ENCODE data around the gene PCNX1. TPM values are rescaled to one million over a fixed set of nuclear protein-coding genes. Genes with fewer than 3 reads are reported as not detected.

Gene PCNX1
- total RNA-seq, 4 donors from 2014 or later: 34.4 to 64.5 (median 42.0) TPM

GRCh38 chr14:71060274-71060673, 153.0 kb downstream of the PCNX1 start:
- Histone ChIP-seq H3K4me1 (no peaks in the 10 kb centered on the region), H3K27ac (no peak overlapping the region)
- intact Hi-C loops (cut with DNase I; ENCODE audit: low total_unique reads): no loop called here

DNA sequence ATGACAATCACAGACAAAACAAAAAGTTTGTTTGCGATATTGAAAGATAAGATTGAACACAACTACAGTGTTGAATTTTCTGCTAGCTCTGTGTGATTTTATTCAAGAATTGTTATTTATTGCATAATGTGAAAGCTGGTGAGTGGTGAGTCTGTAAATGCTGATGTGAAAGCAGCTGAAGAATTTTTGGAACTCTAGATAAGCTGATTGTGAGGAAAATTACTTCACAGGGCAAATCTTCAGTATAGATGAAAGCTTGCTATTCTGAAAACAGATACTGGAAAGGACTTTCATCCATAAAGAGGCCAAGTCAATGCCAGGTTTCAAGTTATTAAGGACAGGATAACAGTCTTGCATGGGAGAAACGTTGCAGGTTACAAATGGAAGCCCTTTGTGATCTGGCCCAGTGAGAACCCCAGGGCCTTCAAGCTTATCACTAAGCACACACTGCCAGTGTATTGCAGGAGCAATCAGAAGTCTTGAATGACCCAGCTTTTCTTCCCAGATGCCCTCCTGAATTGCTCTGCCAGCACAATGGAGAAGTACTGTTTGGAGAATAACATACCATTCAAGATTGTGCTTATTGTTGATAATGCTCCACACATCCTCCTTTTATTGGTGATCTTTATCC, 153.7 kb downstream of the PCNX1 start:
- DNase-seq: no peak
- Histone ChIP-seq H3K27me3 (no peaks in the 10 kb centered on the region), H3K9me3 (no peaks in the 10 kb centered on the region), H3K27ac (no peak overlapping the region), H3K36me3 (peaks cover 0 to 57% of the 10 kb centered on the region in 2 donors), H3K4me3 (no peak overlapping the region), H3K4me1 (no peaks in the 10 kb centered on the region)
- in situ Hi-C loops (cut with MboI; ENCODE audit: low sequenced_read_pairs in 4 of 4): no loop called here
- no peak for ATAC-seq
- TF ChIP-seq, protein P1, sequence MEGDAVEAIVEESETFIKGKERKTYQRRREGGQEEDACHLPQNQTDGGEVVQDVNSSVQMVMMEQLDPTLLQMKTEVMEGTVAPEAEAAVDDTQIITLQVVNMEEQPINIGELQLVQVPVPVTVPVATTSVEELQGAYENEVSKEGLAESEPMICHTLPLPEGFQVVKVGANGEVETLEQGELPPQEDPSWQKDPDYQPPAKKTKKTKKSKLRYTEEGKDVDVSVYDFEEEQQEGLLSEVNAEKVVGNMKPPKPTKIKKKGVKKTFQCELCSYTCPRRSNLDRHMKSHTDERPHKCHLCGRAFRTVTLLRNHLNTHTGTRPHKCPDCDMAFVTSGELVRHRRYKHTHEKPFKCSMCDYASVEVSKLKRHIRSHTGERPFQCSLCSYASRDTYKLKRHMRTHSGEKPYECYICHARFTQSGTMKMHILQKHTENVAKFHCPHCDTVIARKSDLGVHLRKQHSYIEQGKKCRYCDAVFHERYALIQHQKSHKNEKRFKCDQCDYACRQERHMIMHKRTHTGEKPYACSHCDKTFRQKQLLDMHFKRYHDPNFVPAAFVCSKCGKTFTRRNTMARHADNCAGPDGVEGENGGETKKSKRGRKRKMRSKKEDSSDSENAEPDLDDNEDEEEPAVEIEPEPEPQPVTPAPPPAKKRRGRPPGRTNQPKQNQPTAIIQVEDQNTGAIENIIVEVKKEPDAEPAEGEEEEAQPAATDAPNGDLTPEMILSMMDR (IDR thresholded peaks at IDR 0.05 in 4 of 5, conservative IDR thresholded peaks at IDR 0.05 in 1 of 5): no peak
- no peak for TF ChIP-seq POLR2A (IDR thresholded peaks at IDR 0.05)
- intact Hi-C loops (cut with DNase I; ENCODE audit: low total_unique reads): no loop called here

More at GRCh38 chr14:71060274-71060673, 153.0 kb downstream of the PCNX1 start:
- TF ChIP-seq, protein P1 (IDR thresholded peaks at IDR 0.05 in 4 of 5, conservative IDR thresholded peaks at IDR 0.05 in 1 of 5): no peak
- no peak for TF ChIP-seq POLR2A (IDR thresholded peaks at IDR 0.05)
- Histone ChIP-seq H3K4me3 (no peak overlapping the region), H3K9me3 (no peaks in the 10 kb centered on the region), H3K27me3 (no peaks in the 10 kb centered on the region), H3K36me3 (peaks cover 0 to 64% of the 10 kb centered on the region in 2 donors)
- ATAC-seq (no peak), DNase-seq (no peak)
- in situ Hi-C loops (cut with MboI; ENCODE audit: low sequenced_read_pairs in 4 of 4): no loop called here

DNA sequence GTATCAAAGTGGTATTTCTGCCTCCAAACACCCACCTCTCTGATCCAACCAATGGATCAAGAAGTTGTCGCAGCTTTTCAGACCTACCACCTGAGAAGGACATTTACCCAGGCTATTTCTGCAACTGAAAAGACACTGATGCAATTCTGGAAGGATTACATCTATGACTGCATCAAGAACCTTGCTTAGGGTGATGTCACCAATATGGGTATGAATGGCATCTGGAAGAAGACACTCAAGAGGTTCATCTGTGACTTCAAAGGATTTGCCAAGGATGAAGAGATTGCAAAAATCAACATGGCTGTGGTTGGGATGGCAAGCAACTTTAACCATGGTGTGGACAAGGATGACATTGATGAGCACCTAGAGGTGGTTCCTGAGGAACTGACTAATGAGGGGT, 154.2 kb downstream of the PCNX1 start:
- Histone ChIP-seq H3K36me3 (peaks cover 0 to 57% of the 10 kb centered on the region in 2 donors), H3K27ac (no peak overlapping the region), H3K9me3 (no peaks in the 10 kb centered on the region), H3K27me3 (no peaks in the 10 kb centered on the region), H3K4me3 (no peak overlapping the region), H3K4me1 (no peaks in the 10 kb centered on the region)
- in situ Hi-C loops (cut with MboI; ENCODE audit: low sequenced_read_pairs in 4 of 4): no loop called here
- intact Hi-C loops (cut with DNase I; ENCODE audit: low total_unique reads): no loop called here
- ATAC-seq (no peak), DNase-seq (no peak)
- TF ChIP-seq, protein P1 (IDR thresholded peaks at IDR 0.05 in 4 of 5, conservative IDR thresholded peaks at IDR 0.05 in 1 of 5): no peak
- TF ChIP-seq POLR2A (IDR thresholded peaks at IDR 0.05): no peak

DNA sequence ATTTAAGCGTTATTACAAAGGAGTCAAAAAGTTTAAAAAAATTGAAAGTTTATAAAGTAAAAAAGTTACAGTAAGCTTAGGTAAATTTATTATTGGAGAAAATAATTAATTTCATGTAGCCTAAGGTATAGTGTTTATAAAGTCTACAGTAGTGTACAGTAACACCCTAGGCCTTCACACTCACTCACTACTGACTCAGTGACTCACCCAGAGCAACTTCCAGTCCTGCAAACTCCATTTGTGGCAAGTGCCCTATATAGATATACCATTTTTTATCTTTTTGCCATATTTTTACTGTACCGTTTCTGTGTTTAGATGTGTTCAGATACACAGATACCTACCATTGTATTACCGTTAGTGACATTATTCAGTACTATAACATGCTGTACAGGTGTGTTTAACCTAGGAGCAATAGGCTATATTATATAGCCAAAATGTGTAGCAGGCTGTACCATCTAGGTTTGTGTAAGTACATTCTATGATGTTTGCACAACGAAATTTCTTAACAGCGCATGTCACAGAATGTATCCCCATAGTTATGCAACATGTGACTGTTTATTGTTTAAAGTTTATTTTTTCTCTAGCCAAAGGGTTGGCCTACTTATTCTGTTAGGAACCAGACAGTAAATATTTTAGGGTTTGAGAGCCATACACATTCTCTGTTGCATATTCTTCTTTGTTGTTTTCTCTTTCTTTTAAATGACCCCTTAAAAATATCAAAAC, 155.5 kb downstream of the PCNX1 start:
- Histone ChIP-seq H3K4me3 (no peak overlapping the region), H3K27me3 (no peaks in the 10 kb centered on the region), H3K27ac (no peak overlapping the region), H3K4me1 (no peaks in the 10 kb centered on the region), H3K36me3 (peaks cover 0 to 62% of the 10 kb centered on the region in 2 donors), H3K9me3 (no peaks in the 10 kb centered on the region)
- no peak for DNase-seq
- intact Hi-C loops (cut with DNase I; ENCODE audit: low total_unique reads) (no loop called here), in situ Hi-C loops (cut with MboI; ENCODE audit: low sequenced_read_pairs in 4 of 4) (no loop called here)
- TF ChIP-seq, protein P1 (IDR thresholded peaks at IDR 0.05 in 4 of 5, conservative IDR thresholded peaks at IDR 0.05 in 1 of 5): no peak
- TF ChIP-seq POLR2A (IDR thresholded peaks at IDR 0.05): no peak
- no peak for ATAC-seq

Measured in gastrocnemius medialis (tissue), 4 donors.